SK-N-SH (cell line): ENCODE results near the gene B4GALT6. TPM values are rescaled to one million over a fixed set of nuclear protein-coding genes. Genes with fewer than 3 reads are reported as not detected.

Source experiments
- CTCF ChIA-PET: fragments of 300-600, 350-600 bp; formaldehyde crosslinking; extraction: SDS; loops from one replicate; lab custom pipeline; 2021; lab: Yijun Ruan, JAX
- POLR2A ChIA-PET: fragments of 350-600 bp; sonication (Branson Sonifier 250); formaldehyde crosslinking; extraction: SDS; loops from one replicate; lab custom pipeline; 2020; ENCODE audit warnings: antibody characterized with exemption, inconsistent platforms; lab: Yijun Ruan, JAX
- DNase-seq: peaks from one replicate; pipeline ENCODE4 v3.0.0; 2012
- H2AFZ ChIP-seq: fragments of 200-600 bp; sonication (generic); 2 replicates; pipeline ENCODE4 v1.8.1; 2016; ENCODE audit warnings: antibody characterized with exemption, mild to moderate bottlenecking, low read depth
- H3F3A ChIP-seq: fragments of 200-600 bp; sonication (generic); replicated peaks from 2 replicates; pipeline ENCODE3; 2016; ENCODE audit warnings: antibody characterized with exemption, mild to moderate bottlenecking; ENCODE audit not compliant: insufficient read depth
- H3K27ac ChIP-seq, 2 experiments: fragments of 200-500 bp in 1 of 2; fragments of 200-600 bp in 1 of 2; sonication (Bioruptor generic) in 1 of 2; sonication (generic), shearing (Covaris generic) in 1 of 2; 2 replicates each; pipeline versions ENCODE4 v1.5.1 to v1.6.1; 2014 to 2016; ENCODE audit warnings: low read depth in 2 of 2, inconsistent platforms in 1 of 2, low read length in 1 of 2, mild to moderate bottlenecking in 1 of 2, mixed read lengths in 1 of 2
- H3K27me3 ChIP-seq: fragments of 200-600 bp; sonication (generic), shearing (Covaris generic); 2 replicates; pipeline ENCODE4 v1.6.1; 2016; ENCODE audit warnings: mixed run types; ENCODE audit not compliant: insufficient read depth
- H3K36me3 ChIP-seq, 2 experiments: fragments of 200-500 bp in 1 of 2; fragments of 200-600 bp in 1 of 2; sonication (Bioruptor generic) in 1 of 2; sonication (generic) in 1 of 2; replicated peaks in 1 of 2; 2 replicates each; pipeline versions ENCODE3 to v1.5.1; 2014 to 2016; ENCODE audit warnings: low read length in 1 of 2, mild to moderate bottlenecking in 1 of 2; ENCODE audit not compliant: insufficient read depth in 2 of 2, control insufficient read depth in 1 of 2
- H3K4me1 ChIP-seq, 2 experiments: fragments of 200-500 bp in 1 of 2; fragments of 200-600 bp in 1 of 2; sonication (Bioruptor generic) in 1 of 2; sonication (generic), shearing (Covaris generic) in 1 of 2; 2 replicates each; pipeline versions ENCODE4 v1.5.1 to v1.6.1; 2014 to 2016; ENCODE audit warnings: low read depth in 1 of 2, low read length in 1 of 2, mixed run types in 1 of 2; ENCODE audit not compliant: insufficient read depth in 2 of 2, control insufficient read depth in 1 of 2
- H3K4me2 ChIP-seq: fragments of 200-600 bp; sonication (generic), shearing (Covaris generic); 2 replicates; pipeline ENCODE4 v1.6.1; 2017; ENCODE audit warnings: mixed run types
- H3K4me3 ChIP-seq, 2 experiments: fragments of 200-500 bp in 1 of 2; fragments of 200-600 bp in 1 of 2; sonication (Bioruptor generic) in 1 of 2; sonication (generic), shearing (Covaris generic) in 1 of 2; 2 replicates each; pipeline versions ENCODE4 v1.5.1 to v1.8.1; 2014 to 2016; ENCODE audit warnings: low read depth in 2 of 2, inconsistent platforms in 1 of 2, low read length in 1 of 2, mild to moderate bottlenecking in 1 of 2, mixed read lengths in 1 of 2, moderate library complexity in 1 of 2
- H3K79me2 ChIP-seq: fragments of 200-600 bp; sonication (generic); 2 replicates; pipeline ENCODE4 v1.8.1; 2017; ENCODE audit warnings: mild to moderate bottlenecking; ENCODE audit not compliant: insufficient read depth
- H3K9ac ChIP-seq: fragments of 200-600 bp; sonication (generic); 2 replicates; pipeline ENCODE4 v1.6.1; 2017; ENCODE audit warnings: mixed run types
- H3K9me2 ChIP-seq: fragments of 200-600 bp; sonication (generic); 2 replicates; pipeline ENCODE4 v1.6.1; 2017; ENCODE audit warnings: mixed run types
- H3K9me3 ChIP-seq: fragments of 200-600 bp; sonication (generic); 2 replicates; pipeline ENCODE4 v1.6.1; 2017; ENCODE audit warnings: mixed run types, mild to moderate bottlenecking, moderate library complexity
- H4K20me1 ChIP-seq: fragments of 200-600 bp; sonication (generic); 2 replicates; pipeline ENCODE4 v1.6.1; 2017; ENCODE audit warnings: mild to moderate bottlenecking, mixed run types; ENCODE audit not compliant: insufficient read depth
- EZH2phosphoT487 ChIP-seq: fragments of 200-600 bp; sonication (generic); IDR thresholded peaks from 2 replicates; pipeline ENCODE4 v1.6.1; 2017; ENCODE audit warnings: low read depth, mixed run types, mild to moderate bottlenecking, antibody characterized with exemption, moderate library complexity, borderline replicate concordance
- FOSL2 ChIP-seq: IDR thresholded peaks from 2 replicates; pipeline ENCODE4 v1.4.0; 2012; ENCODE audit warnings: low read depth, mild to moderate bottlenecking, moderate library complexity, borderline replicate concordance
- FOXJ3 ChIP-seq: sonication (generic); formaldehyde crosslinking; IDR thresholded peaks from 2 replicates; pipeline ENCODE4 v1.5.1; 2020; ENCODE audit warnings: mild to moderate bottlenecking, missing genetic modification reagents
- MAX ChIP-seq: IDR thresholded peaks from 2 replicates; pipeline ENCODE4 v1.4.0; 2012; ENCODE audit warnings: low read depth
- RAD21 ChIP-seq: IDR thresholded peaks from 2 replicates; pipeline ENCODE4 v1.6.1; 2012; ENCODE audit warnings: mild to moderate bottlenecking, low read length
- SMC3 ChIP-seq: IDR thresholded peaks from 2 replicates; pipeline ENCODE4 v1.6.1; 2012; ENCODE audit warnings: low read depth, low read length, improper control_type of control experiment
- TAF1 ChIP-seq: IDR thresholded peaks from 2 replicates; pipeline ENCODE4 v1.6.1; 2012; ENCODE audit warnings: low read depth, mild to moderate bottlenecking, low read length, moderate library complexity, borderline replicate concordance
- TEAD4 ChIP-seq: IDR thresholded peaks from 2 replicates; pipeline ENCODE4 v1.4.0; 2012; ENCODE audit warnings: mild to moderate bottlenecking, borderline replicate concordance; ENCODE audit not compliant: insufficient read depth
- ZBTB33 ChIP-seq: IDR thresholded peaks from 2 replicates; pipeline ENCODE4 v1.4.0; 2012; ENCODE audit warnings: low read depth, borderline replicate concordance
- WGBS: methylation state at CpG from one replicate; pipeline ENCODE4 v1.1.6; 2017; ENCODE audit warnings: low lambda C conversion rate; 5-methylcytosine and 5-hydroxymethylcytosine counted together
- polyA plus RNA-seq, 3 experiments: library from polyadenylated mRNA; depleted of rRNA; stranded (reverse); fragments of >200 nt; gene quantifications; 2 replicates each; pipeline ENCODE4 v1.2.3, GENCODE V29; 2012
- TF ChIP-seq, protein P1 (sequence below): IDR thresholded peaks from 2 replicates; pipeline ENCODE4; 2012
- TF ChIP-seq, protein P2 (sequence below): IDR thresholded peaks from 2 replicates; pipeline ENCODE4 v1.4.0; 2012; ENCODE audit warnings: low read depth, borderline replicate concordance

Gene B4GALT6
- polyA plus RNA-seq, 1 of the 3 experiments (the other 2 are of a cell fraction) = 3.1 TPM

DNA sequence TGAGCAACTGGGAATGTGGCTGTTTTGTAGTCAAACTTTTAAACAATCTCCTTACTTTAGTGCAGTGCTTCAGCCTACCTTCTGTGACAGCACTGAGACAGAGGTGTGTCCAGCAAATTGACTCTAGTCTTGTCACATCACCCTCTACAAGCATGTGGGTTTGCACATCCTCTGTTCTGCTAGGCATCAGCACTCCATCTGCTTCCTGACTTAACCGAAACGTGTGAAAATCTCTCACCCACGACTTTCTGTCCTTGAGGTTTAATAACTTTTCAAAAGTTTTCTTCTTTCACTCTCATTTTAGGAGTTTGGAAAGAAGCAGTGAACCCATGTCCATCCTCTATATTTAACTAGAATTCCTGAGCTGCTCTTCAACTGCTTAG is 50.1 kb downstream of the B4GALT6 start:
- H2AFZ ChIP-seq = no peak overlapping the region
- peaks cover 0 to 2% of the 10 kb centered on the region in 2 experiments for H3K36me3 ChIP-seq
- no peak for TF ChIP-seq FOSL2
- TF ChIP-seq, protein P1, sequence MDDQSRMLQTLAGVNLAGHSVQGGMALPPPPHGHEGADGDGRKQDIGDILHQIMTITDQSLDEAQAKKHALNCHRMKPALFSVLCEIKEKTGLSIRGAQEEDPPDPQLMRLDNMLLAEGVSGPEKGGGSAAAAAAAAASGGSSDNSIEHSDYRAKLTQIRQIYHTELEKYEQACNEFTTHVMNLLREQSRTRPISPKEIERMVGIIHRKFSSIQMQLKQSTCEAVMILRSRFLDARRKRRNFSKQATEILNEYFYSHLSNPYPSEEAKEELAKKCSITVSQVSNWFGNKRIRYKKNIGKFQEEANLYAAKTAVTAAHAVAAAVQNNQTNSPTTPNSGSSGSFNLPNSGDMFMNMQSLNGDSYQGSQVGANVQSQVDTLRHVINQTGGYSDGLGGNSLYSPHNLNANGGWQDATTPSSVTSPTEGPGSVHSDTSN = no peak
- no peak for DNase-seq
- ChIA-PET POLR2A (no interaction called here), CTCF (interaction anchor here (1.2 kb wide), 1 partner anchor 85 kb away, joined by 3 read pairs; no protein-coding TSS in a partner anchor)
- no peaks in the 10 kb centered on the region for H3K79me2 ChIP-seq
- H4K20me1 ChIP-seq = no peaks in the 10 kb centered on the region
- no peak overlapping the region for H3K4me2 ChIP-seq
- H3K9ac ChIP-seq = no peak overlapping the region
- no peak overlapping the region for H3K4me3 ChIP-seq
- no peaks in the 10 kb centered on the region for H3F3A ChIP-seq
- no peaks in the 10 kb centered on the region for H3K9me2 ChIP-seq
- 87% methylated on average over 3 of the region's 3 CpGs for WGBS
- H3K27me3 ChIP-seq = no peaks in the 10 kb centered on the region
- no peaks in the 10 kb centered on the region for H3K9me3 ChIP-seq
- no peak overlapping the region for H3K27ac ChIP-seq
- no peaks in the 10 kb centered on the region for H3K4me1 ChIP-seq

DNA sequence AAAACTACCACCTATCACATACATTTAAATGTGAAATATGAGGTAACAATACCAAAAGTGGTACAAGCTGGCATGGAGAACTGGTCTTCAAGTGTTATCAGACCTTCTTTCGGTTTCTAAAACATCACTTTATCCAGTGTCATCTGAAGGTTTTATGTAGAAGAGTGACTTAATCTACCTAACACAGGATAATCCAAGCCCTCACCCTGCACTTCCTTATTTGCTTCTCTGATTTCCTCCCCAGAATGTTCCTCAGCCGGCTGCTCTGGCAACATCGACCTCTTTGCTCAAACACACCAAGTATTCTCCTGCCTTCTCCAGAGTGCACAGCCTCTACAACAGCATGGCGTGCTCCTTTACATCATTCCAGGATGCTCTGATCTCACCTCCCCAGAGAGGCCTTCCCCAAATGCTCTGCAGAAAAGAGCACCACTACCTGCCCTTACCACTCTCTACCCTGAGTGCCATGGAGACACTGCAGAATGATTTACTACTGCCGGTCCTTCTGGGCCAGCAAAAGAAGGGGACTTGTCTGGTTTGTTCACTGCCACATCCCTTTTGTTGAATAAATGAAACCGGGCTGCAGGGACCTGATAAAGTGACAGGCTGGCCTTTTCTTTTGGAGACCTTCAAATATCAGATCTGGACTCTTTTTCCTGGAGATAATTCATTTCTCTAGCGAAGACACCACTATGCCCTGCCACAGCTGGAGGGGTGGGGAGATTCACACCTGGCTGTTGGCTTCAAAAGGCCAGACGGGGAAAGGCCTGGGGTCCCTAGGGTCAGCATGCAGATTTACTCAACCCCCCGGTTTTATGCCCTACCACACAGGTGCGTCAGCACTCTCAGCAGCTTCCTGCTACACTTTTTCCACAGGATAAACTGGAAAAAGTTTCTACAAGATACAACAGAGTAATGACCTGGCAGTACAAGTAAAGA is 50.7 kb downstream of the B4GALT6 start:
- Histone ChIP-seq H3K4me2 (no peak overlapping the region), H3K9ac (no peak overlapping the region), H3K9me2 (no peaks in the 10 kb centered on the region), H3K36me3 (peaks cover 0 to 2% of the 10 kb centered on the region in 2 experiments), H3K4me3 (no peak overlapping the region), H3K4me1 (no peaks in the 10 kb centered on the region), H4K20me1 (no peaks in the 10 kb centered on the region), H3K79me2 (no peaks in the 10 kb centered on the region)
- 94% methylated on average over 9 of the region's 10 CpGs for WGBS
- POLR2A ChIA-PET = no interaction called here
- TF ChIP-seq RAD21 (no peak), SMC3 (no peak), TAF1 (no peak), TEAD4 (no peak), FOXJ3 (CRISPR knock-in tag) (no peak), EZH2phosphoT487 (no peak), ZBTB33 (no peak), MAX (no peak)
- TF ChIP-seq, protein P2, sequence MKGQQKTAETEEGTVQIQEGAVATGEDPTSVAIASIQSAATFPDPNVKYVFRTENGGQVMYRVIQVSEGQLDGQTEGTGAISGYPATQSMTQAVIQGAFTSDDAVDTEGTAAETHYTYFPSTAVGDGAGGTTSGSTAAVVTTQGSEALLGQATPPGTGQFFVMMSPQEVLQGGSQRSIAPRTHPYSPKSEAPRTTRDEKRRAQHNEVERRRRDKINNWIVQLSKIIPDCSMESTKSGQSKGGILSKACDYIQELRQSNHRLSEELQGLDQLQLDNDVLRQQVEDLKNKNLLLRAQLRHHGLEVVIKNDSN = no peak
- TF ChIP-seq, all 33 proteins: peak for 0
- H2AFZ ChIP-seq = no peak overlapping the region
- DNase-seq = no peak
- H3F3A ChIP-seq = no peaks in the 10 kb centered on the region
- H3K27ac ChIP-seq = no peak overlapping the region
- CTCF ChIA-PET = interaction anchor here (1.2 kb wide), 1 partner anchor 85 kb away, joined by 3 read pairs; no protein-coding TSS in a partner anchor
- no peaks in the 10 kb centered on the region for H3K27me3 ChIP-seq
- no peaks in the 10 kb centered on the region for H3K9me3 ChIP-seq
